GM23338 (cell line): ENCODE measurements around the gene SFSWAP. TPM values are rescaled to one million over a fixed set of nuclear protein-coding genes. Genes with fewer than 3 reads are reported as not detected.

Experiments used
- ATAC-seq: fragments of 200-7000 bp; cut with Tn5 transposase; 3 replicates; pipeline ENCODE4 v1.9.1; 2020
- DNase-seq: peaks from one replicate; pipeline ENCODE4 v3.0.0-alpha.2; 2015; ENCODE audit warnings: low spot score
- H2AFZ ChIP-seq: fragments of 200-600 bp; sonication (generic); 2 replicates; pipeline ENCODE4 v1.8.0; 2016; ENCODE audit warnings: antibody characterized with exemption, mild to moderate bottlenecking, moderate library complexity
- H3F3A ChIP-seq: fragments of 200-600 bp; sonication (generic); replicated peaks from 2 replicates; pipeline ENCODE4 v1.8.0; 2017; ENCODE audit warnings: antibody characterized with exemption, mixed run types, low read depth
- H3K27ac ChIP-seq: fragments of 200-600 bp; sonication (generic); 2 replicates; pipeline ENCODE4 v1.6.1; 2016; ENCODE audit warnings: low read depth
- H3K27me3 ChIP-seq: fragments of 200-600 bp; sonication (generic); 2 replicates; pipeline ENCODE4 v1.8.0; 2016; ENCODE audit warnings: mild to moderate bottlenecking, mixed run types, moderate library complexity; ENCODE audit not compliant: insufficient read depth
- H3K36me3 ChIP-seq: fragments of 200-600 bp; sonication (generic); 2 replicates; pipeline ENCODE4 v1.8.0; 2016; ENCODE audit warnings: mild to moderate bottlenecking; ENCODE audit not compliant: insufficient read depth
- H3K4me1 ChIP-seq: fragments of 200-600 bp; sonication (generic); 2 replicates; pipeline ENCODE4 v1.8.0; 2016; ENCODE audit warnings: mild to moderate bottlenecking, moderate library complexity; ENCODE audit not compliant: insufficient read depth
- H3K4me2 ChIP-seq: fragments of 200-600 bp; sonication (generic); 2 replicates; pipeline ENCODE4 v1.7.1; 2017; ENCODE audit warnings: mixed run types
- H3K4me3 ChIP-seq: fragments of 200-600 bp; sonication (generic); 2 replicates; pipeline ENCODE4 v1.6.1; 2016; ENCODE audit warnings: mixed run types
- H3K79me2 ChIP-seq: fragments of 200-600 bp; sonication (generic); replicated peaks from 2 replicates; pipeline ENCODE4 v1.8.0; 2017; ENCODE audit warnings: mild to moderate bottlenecking; ENCODE audit not compliant: insufficient read depth
- H3K9me2 ChIP-seq: fragments of 200-600 bp; sonication (generic); 2 replicates; pipeline ENCODE4 v1.8.0; 2017; ENCODE audit not compliant: insufficient read depth
- H4K20me1 ChIP-seq: fragments of 200-600 bp; sonication (generic); replicated peaks from 2 replicates; pipeline ENCODE4 v1.8.0; 2017; ENCODE audit warnings: mild to moderate bottlenecking; ENCODE audit not compliant: insufficient read depth
- H3K27ac Mint-ChIP-seq: 2 replicates; pipeline ENCODE4 v1.8.0; 2020; ENCODE audit warnings: inconsistent platforms, mild to moderate bottlenecking, moderate library complexity, mixed read lengths
- H3K27me3 Mint-ChIP-seq: 3 replicates; pipeline ENCODE4 v1.8.0; 2022; ENCODE audit warnings: low read depth, mild to moderate bottlenecking, moderate library complexity, mixed read lengths, inconsistent platforms; ENCODE audit not compliant: insufficient read depth, poor library complexity
- H3K36me3 Mint-ChIP-seq: 3 replicates; pipeline ENCODE4 v1.8.0; 2021; ENCODE audit warnings: low read depth, mild to moderate bottlenecking, inconsistent platforms, moderate library complexity, mixed read lengths
- H3K4me1 Mint-ChIP-seq: 3 replicates; pipeline ENCODE4 v1.8.0; 2020; ENCODE audit warnings: mild to moderate bottlenecking, inconsistent platforms, mixed read lengths
- H3K4me3 Mint-ChIP-seq: 3 replicates; pipeline ENCODE4 v1.8.0; 2021; ENCODE audit warnings: moderate library complexity, mild to moderate bottlenecking, inconsistent platforms, mixed read lengths
- H3K9me3 Mint-ChIP-seq: 3 replicates; pipeline ENCODE4 v1.8.0; 2020; ENCODE audit warnings: moderate library complexity, mild to moderate bottlenecking, inconsistent platforms, mixed read lengths
- CREB1 ChIP-seq: fragments of 250-450 bp; sonication (Bioruptor Pico); IDR thresholded peaks from 2 replicates; pipeline ENCODE4 v1.5.0; 2020; ENCODE audit warnings: low read depth, mild to moderate bottlenecking, moderate library complexity
- CTCF ChIP-seq, 2 experiments: fragments of 200-600 bp in 1 of 2; sonication (generic) in 1 of 2; conservative IDR thresholded peaks; 2 replicates each; pipeline versions ENCODE4 v1.5.1 to v1.6.1; 2016 to 2017; ENCODE audit warnings: antibody characterized with exemption in 2 of 2, low read depth in 2 of 2, mild to moderate bottlenecking in 2 of 2, moderate library complexity in 1 of 2
- ETS1 ChIP-seq: IDR thresholded peaks from 2 replicates; pipeline ENCODE4 v1.6.1; 2016; ENCODE audit warnings: antibody characterized with exemption
- EZH2 ChIP-seq: fragments of 200-600 bp; sonication (generic); IDR thresholded peaks from one replicate; pipeline ENCODE4 v1.8.0; 2017; ENCODE audit warnings: antibody characterized with exemption, mild to moderate bottlenecking, low read depth; ENCODE audit not compliant: unreplicated experiment
- EZH2phosphoT487 ChIP-seq: fragments of 200-600 bp; sonication (generic); IDR thresholded peaks from one replicate; pipeline ENCODE4 v1.8.1; 2018; ENCODE audit warnings: antibody characterized with exemption; ENCODE audit not compliant: unreplicated experiment
- JUNB ChIP-seq: IDR thresholded peaks from one replicate; pipeline ENCODE4 v1.6.1; 2016; ENCODE audit warnings: antibody characterized with exemption; ENCODE audit not compliant: unreplicated experiment
- NANOG ChIP-seq: IDR thresholded peaks from 2 replicates; pipeline ENCODE4 v1.6.1; 2016; ENCODE audit warnings: antibody characterized with exemption, borderline replicate concordance
- POLR2AphosphoS5 ChIP-seq: IDR thresholded peaks from 2 replicates; pipeline ENCODE4 v1.6.1; 2016; ENCODE audit warnings: antibody characterized with exemption, low read depth
- STAT1 ChIP-seq: IDR thresholded peaks from one replicate; pipeline ENCODE4 v1.6.1; 2016; ENCODE audit warnings: antibody characterized with exemption; ENCODE audit not compliant: unreplicated experiment
- ZNF114 ChIP-seq: fragments of 250-450 bp; sonication (Bioruptor Pico); IDR thresholded peaks from 2 replicates; pipeline ENCODE4 v1.5.0; 2020; ENCODE audit warnings: mild to moderate bottlenecking, moderate library complexity
- ZNF331 ChIP-seq: fragments of 250-450 bp; sonication (Bioruptor Pico); IDR thresholded peaks from 2 replicates; pipeline ENCODE4 v1.5.0; 2020; ENCODE audit warnings: low read depth, mild to moderate bottlenecking, moderate library complexity
- ZNF462 ChIP-seq: fragments of 250-450 bp; sonication (Bioruptor Pico); IDR thresholded peaks from 2 replicates; pipeline ENCODE4 v1.5.0; 2020; ENCODE audit warnings: mild to moderate bottlenecking, moderate library complexity
- polyA plus RNA-seq: library from polyadenylated mRNA; unstranded; fragments of >200 nt; fragmentation: Nextera tagmentation; extraction: Ambion mirVana; gene quantifications from 2 replicates; pipeline ENCODE4 v1.2.1, GENCODE V29; 2016
- total RNA-seq: library from RNA; depleted of rRNA; stranded (reverse); fragments of >200 nt; shearing (Covaris generic); gene quantifications from 2 replicates; pipeline ENCODE4 v1.2.3, GENCODE V29; 2014

Gene SFSWAP
- total and polyA plus RNA-seq, 2 experiments from 2014 or later, result 41.0 to 49.8 TPM

- TF ChIP-seq ZNF462, result no peak
- no peak for TF ChIP-seq CREB1 (CRISPR knock-in tag)
- TF ChIP-seq ZNF114 (CRISPR knock-in tag), result no peak
- TF ChIP-seq POLR2AphosphoS5, result no peak
- TF ChIP-seq ETS1, result no peak
- no peak for TF ChIP-seq JUNB
- TF ChIP-seq NANOG, result no peak
Observed at GRCh38 chr12:131752451-131752850, 41.6 kb downstream of the SFSWAP start (continued).

- no peak overlapping the region for H3K4me3 ChIP-seq
- peaks cover 15% of the 10 kb centered on the region; the same call in 1 of the 2 replicates for H3K79me2 ChIP-seq
- ATAC-seq (no peak), DNase-seq (no peak)
- H3K27me3 ChIP-seq, result no peaks in the 10 kb centered on the region
- peaks cover 52% of the 10 kb centered on the region for H3K36me3 ChIP-seq
- no peak overlapping the region for H3K4me2 ChIP-seq
- Mint-ChIP-seq H3K27ac (peak overlapping the region; percentile 88; the same call in 1 of the 2 replicates), H3K4me3 (no peak overlapping the region), H3K9me3 (no peaks in the 10 kb centered on the region), H3K27me3 (peaks cover 11% of the 10 kb centered on the region), H3K36me3 (peaks cover 74% of the 10 kb centered on the region), H3K4me1 (peaks cover 37% of the 10 kb centered on the region)
- peaks cover 11% of the 10 kb centered on the region; the same call in 1 of the 2 replicates for H3F3A ChIP-seq
- H3K27ac ChIP-seq, result 0 out of 2 replicates have a peak overlapping the region, but pooled peaks have one; percentile 72
- no peaks in the 10 kb centered on the region; the same call in none of the 2 replicates for H4K20me1 ChIP-seq
- H3K4me1 ChIP-seq, result peaks cover 9% of the 10 kb centered on the region
- no peak overlapping the region for H2AFZ ChIP-seq
- H3K9me2 ChIP-seq, result no peaks in the 10 kb centered on the region
- TF ChIP-seq EZH2phosphoT487 (no peak), ZNF331 (CRISPR knock-in tag) (no peak), CTCF (conservative IDR thresholded peaks at IDR 0.05; ENCODE audit: low read depth in 2 of 2) (no peak), NANOG (no peak), ETS1 (no peak), ZNF114 (CRISPR knock-in tag) (no peak), EZH2 (no peak), STAT1 (no peak), POLR2AphosphoS5 (no peak), CREB1 (CRISPR knock-in tag) (no peak), JUNB (no peak)
Observed at GRCh38 chr12:131753005-131753404, 42.1 kb downstream of the SFSWAP start.
